Chondrocyte (in vitro differentiated cells): ENCODE data around the gene CAPS. TPM values are rescaled to one million over a fixed set of nuclear protein-coding genes. Genes with fewer than 3 reads are reported as not detected.

Experiments
- DNase-seq: peaks from one replicate; pipeline ENCODE4 v3.0.0; 2021; ENCODE audit warnings: mixed read lengths, low spot score
- H3K27ac Mint-ChIP-seq: one replicate; pipeline ENCODE4 v1.8.0; 2021; ENCODE audit warnings: mild to moderate bottlenecking, moderate library complexity, mixed read lengths; ENCODE audit not compliant: unreplicated experiment
- H3K27me3 Mint-ChIP-seq: 2 replicates; pipeline ENCODE4 v1.8.0; 2021; ENCODE audit warnings: low read depth, mixed read lengths
- H3K36me3 Mint-ChIP-seq: 2 replicates; pipeline ENCODE4 v1.8.0; 2021; ENCODE audit warnings: low read depth, mixed read lengths
- H3K4me1 Mint-ChIP-seq: 2 replicates; pipeline ENCODE4 v1.8.0; 2021; ENCODE audit warnings: low read depth, mild to moderate bottlenecking, mixed read lengths
- H3K4me3 Mint-ChIP-seq: one replicate; pipeline ENCODE4 v1.8.0; 2021; ENCODE audit warnings: mild to moderate bottlenecking, moderate library complexity, mixed read lengths; ENCODE audit not compliant: unreplicated experiment
- H3K9me3 Mint-ChIP-seq: 2 replicates; pipeline ENCODE4 v1.8.0; 2021; ENCODE audit warnings: low read depth, mixed read lengths
- long read RNA-seq: library from polyadenylated mRNA; stranded (forward); transcript quantifications from one replicate; pipeline ENCODE4 v2.0.0, GENCODE V29; 2021
- total RNA-seq: library from RNA; stranded (reverse); gene quantifications from 3 replicates; pipeline ENCODE4 v1.2.1, GENCODE V29; 2021
- TF ChIP-seq, protein P1 (sequence below): fragments of 200-600 bp; sonication (generic); IDR thresholded peaks from 2 replicates; pipeline ENCODE4 v1.5.0; 2021; ENCODE audit warnings: antibody characterized with exemption, mild to moderate bottlenecking, moderate library complexity

CAPS gene
- total RNA-seq, result 7.2 to 11.9 TPM (median 10.5 TPM) in 3 replicates
- long read RNA-seq, partial matches to known transcripts, result 0 of 5 reads
- long read RNA-seq, other reads (novel, unspliced or antisense), result 5 of 5 reads

DNA sequence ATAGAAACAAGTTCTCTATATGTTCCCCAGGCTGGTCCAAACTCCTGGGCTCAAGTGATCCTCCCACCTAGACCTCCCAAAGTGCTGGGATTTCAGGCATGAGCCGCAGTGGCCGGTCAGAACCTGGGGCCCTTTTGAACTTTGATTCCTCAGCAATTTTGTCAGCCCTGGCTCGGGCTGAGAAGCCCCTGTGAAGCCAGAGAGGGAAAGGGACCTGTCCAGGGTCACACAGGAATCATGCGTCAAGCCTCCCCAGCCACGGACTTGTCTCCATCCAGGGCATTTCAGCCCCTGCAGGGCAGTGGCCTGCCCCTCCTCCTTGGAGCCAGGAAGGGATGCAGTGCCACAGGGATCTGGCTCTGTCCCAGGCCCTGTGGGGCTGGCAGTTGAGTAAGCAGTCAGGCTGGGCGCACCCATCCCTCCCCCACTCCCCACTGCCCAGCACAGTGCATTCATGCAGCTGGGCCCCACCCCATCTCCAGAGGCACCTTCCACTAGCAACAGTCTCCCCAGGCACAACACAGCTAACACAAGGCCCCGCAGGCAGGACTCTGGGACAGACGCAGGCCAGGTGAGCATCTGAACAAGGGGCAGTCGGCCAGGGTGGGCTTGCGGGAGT lies at the start of gene CAPS:
TSS of gene CAPS (plus strand) at position 516 of the 619 bp plus-strand sequence. CDS start 153 bp downstream, outside the sequence.
- Mint-ChIP-seq H3K27me3 (no peaks in the 10 kb centered on the region), H3K9me3 (no peaks in the 10 kb centered on the region), H3K36me3 (peaks cover 11% of the 10 kb centered on the region), H3K4me3 (no peak within 1 kb of the TSS), H3K27ac (peak within 1 kb of the TSS; percentile 85), H3K4me1 (peaks cover 12% of the 10 kb centered on the region)
- TF ChIP-seq, protein P1, sequence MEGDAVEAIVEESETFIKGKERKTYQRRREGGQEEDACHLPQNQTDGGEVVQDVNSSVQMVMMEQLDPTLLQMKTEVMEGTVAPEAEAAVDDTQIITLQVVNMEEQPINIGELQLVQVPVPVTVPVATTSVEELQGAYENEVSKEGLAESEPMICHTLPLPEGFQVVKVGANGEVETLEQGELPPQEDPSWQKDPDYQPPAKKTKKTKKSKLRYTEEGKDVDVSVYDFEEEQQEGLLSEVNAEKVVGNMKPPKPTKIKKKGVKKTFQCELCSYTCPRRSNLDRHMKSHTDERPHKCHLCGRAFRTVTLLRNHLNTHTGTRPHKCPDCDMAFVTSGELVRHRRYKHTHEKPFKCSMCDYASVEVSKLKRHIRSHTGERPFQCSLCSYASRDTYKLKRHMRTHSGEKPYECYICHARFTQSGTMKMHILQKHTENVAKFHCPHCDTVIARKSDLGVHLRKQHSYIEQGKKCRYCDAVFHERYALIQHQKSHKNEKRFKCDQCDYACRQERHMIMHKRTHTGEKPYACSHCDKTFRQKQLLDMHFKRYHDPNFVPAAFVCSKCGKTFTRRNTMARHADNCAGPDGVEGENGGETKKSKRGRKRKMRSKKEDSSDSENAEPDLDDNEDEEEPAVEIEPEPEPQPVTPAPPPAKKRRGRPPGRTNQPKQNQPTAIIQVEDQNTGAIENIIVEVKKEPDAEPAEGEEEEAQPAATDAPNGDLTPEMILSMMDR, result no peak
- peak; percentile 95 for DNase-seq

DNA sequence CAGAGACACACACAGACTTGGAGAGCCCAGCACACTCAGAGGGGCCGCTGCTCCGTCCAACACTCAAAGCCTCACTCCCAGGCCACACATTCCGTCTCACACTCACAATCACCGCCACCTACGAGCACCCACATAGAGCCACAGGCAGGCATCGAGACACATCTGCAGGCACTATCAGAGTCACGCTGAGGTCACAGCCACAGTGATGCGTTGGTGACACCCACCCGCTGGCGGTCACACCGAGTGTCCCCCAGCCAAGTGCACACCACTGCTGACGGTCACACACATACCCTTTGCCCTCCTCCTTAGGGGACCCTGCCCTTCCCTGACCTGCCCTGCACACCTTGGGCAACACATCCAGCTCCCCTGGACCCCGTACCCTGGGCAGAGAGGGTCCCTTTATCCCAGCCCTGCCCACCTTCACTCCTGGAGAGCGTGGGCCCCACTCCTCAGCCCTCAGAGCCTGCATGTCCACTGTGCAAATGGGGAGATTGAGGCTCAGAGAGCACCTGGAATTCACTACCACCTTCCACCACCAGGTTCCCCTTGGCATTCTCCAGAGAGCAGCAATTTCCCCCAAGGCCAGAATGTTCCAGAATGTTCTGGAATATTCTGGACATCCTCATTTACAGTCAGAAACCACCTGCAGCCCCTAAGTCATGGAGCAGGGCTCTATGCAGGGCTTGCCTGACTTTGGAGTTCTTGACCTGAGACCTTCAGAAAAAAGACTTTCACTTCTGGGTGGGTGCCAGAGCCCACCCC lies 49.1 kb upstream of the CAPS start:
- Mint-ChIP-seq H3K4me3 (no peak overlapping the region), H3K27me3 (peaks cover 13% of the 10 kb centered on the region), H3K9me3 (no peaks in the 10 kb centered on the region), H3K27ac (no peak overlapping the region), H3K36me3 (no peaks in the 10 kb centered on the region), H3K4me1 (no peaks in the 10 kb centered on the region)
- DNase-seq, result no peak
- TF ChIP-seq, protein P1, result peak; percentile 43

DNA sequence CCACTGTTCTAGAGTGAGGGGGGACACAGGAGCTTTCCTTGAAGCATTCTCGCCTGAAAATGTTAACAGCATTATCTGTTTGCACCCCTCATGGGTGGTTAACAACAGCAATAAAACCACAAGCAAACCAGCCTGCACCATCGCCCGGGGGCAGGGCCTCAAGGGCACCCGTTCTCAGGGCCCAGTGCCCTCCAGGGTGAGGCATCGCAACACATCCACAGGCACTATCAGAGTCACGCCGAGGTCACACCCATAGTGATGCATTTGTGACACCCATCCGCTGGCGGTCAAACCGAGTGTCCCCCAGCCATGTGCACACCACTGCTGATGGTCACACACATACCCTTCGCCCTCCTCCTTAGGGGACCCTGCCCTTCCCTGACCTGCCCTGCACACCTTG lies 48.3 kb upstream of the CAPS start:
- no peak overlapping the region for H3K27ac Mint-ChIP-seq
- TF ChIP-seq, protein P1, result no peak
- H3K4me1 Mint-ChIP-seq, result peaks cover under 1% of the 10 kb centered on the region
- H3K36me3 Mint-ChIP-seq, result no peaks in the 10 kb centered on the region
- DNase-seq, result no peak
- peaks cover 13% of the 10 kb centered on the region for H3K27me3 Mint-ChIP-seq
- no peak overlapping the region for H3K4me3 Mint-ChIP-seq
- H3K9me3 Mint-ChIP-seq, result no peaks in the 10 kb centered on the region

DNA sequence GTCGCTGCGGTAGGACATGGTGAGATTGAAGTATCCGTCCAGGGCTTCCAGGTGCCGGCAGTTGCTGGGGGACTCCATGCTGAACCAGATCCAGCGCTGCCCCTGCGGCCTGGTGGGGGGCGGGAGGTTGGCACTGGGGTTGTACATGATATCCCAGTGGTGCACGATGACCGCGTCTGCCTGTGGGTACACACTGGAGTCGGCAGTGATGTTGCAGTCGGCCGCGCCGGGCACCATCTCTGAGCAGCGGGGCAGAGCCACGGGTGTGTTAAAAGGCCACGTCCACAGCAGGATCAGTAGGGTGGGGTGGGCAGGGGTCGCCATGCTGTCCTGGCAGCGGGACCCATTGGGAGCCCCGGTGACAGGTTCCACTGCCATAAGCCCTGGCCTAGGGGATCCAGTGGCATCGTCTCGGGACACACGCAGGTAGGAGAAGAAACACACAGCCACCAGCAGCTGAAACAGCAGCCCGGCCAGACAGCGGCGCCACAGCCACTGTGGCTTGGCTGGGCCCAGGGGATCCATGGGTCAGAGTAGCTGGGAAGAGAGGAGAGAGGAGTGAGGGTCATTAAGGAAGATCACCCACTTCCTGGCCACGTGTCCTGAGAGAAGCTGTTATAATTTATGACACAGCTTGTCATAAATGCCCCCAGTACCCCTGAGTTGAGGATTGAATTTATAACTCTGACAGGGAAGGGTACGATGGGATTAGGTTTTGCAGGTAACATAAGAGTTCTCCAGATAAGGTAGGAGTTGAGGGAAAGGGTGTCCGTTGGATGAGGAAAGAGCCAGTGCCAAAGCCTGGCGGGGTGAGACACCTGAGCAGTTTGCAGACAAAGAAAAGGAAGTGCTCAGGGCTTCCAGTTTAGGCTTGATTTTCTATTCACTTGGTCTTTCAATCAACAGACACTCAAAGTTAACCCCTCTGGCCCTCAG lies 46.6 kb upstream of the CAPS start:
- no peak overlapping the region for H3K4me3 Mint-ChIP-seq
- H3K4me1 Mint-ChIP-seq, result peaks cover 3% of the 10 kb centered on the region
- no peaks in the 10 kb centered on the region for H3K36me3 Mint-ChIP-seq
- H3K27ac Mint-ChIP-seq, result no peak overlapping the region
- TF ChIP-seq, protein P1, result no peak
- DNase-seq, result no peak
- no peaks in the 10 kb centered on the region for H3K9me3 Mint-ChIP-seq
- H3K27me3 Mint-ChIP-seq, result peaks cover 11% of the 10 kb centered on the region

DNA sequence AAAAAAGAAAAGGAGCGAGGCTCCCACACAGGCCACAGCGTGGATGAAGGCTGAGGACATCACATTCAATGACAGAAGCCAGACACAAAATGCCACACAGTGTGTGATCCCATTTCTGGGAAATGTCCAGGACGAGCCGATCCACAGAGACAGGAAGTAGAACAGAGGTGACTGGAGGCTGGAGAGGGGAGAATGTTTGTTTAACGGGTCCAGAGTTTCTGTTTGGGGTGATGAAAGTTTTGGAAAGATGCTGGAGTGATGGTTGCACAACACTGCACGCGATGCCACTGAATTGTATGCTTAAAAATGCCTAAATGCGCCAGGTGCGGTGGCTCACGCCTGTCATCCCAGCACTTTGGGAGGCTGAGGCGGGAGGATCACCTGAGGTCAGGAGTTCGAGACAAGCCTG lies 43.1 kb upstream of the CAPS start:
- peaks cover 3% of the 10 kb centered on the region for H3K4me1 Mint-ChIP-seq
- no peak overlapping the region for H3K4me3 Mint-ChIP-seq
- peak overlapping the region; percentile 36 for H3K27ac Mint-ChIP-seq
- no peak for DNase-seq
- TF ChIP-seq, protein P1, result no peak
- no peaks in the 10 kb centered on the region for H3K9me3 Mint-ChIP-seq
- H3K27me3 Mint-ChIP-seq, result peaks cover 6% of the 10 kb centered on the region
- no peaks in the 10 kb centered on the region for H3K36me3 Mint-ChIP-seq
